RWPE2 (cell line): ENCODE measurements around the gene CCDC141.
"Not testable (repeated sequence)": the region's sequence is repeated elsewhere in the genome, so short reads cannot be mapped to it uniquely, and the experiment has no call there.

ENCODE experiments used
- ATAC-seq: fragments of 200-7000 bp; cut with Tn5 transposase; 3 replicates; pipeline ENCODE4 v1.9.1; 2021; ENCODE audit warnings: low read depth
- DNase-seq: peaks from one replicate; pipeline ENCODE4 v3.0.0-alpha.2; 2020; ENCODE audit warnings: low spot score
- H3K27ac ChIP-seq: fragments of 450-650 bp; 2 replicates; pipeline ENCODE4 v1.5.1; 2017; ENCODE audit warnings: mild to moderate bottlenecking; ENCODE audit not compliant: poor library complexity, severe bottlenecking
- H3K27me3 ChIP-seq: fragments of 250-450 bp; sonication (Bioruptor Pico); 2 replicates; pipeline ENCODE4 v1.5.1; 2021; ENCODE audit warnings: mild to moderate bottlenecking, moderate library complexity; ENCODE audit not compliant: insufficient read depth, poor library complexity, severe bottlenecking
- H3K36me3 ChIP-seq: fragments of 250-450 bp; sonication (Bioruptor Pico); 2 replicates; pipeline ENCODE4 v1.5.1; 2020; ENCODE audit warnings: low read depth, mild to moderate bottlenecking, moderate library complexity
- H3K4me1 ChIP-seq: fragments of 250-450 bp; sonication (Bioruptor Pico); 2 replicates; pipeline ENCODE4 v1.5.1; 2021; ENCODE audit warnings: mild to moderate bottlenecking, moderate library complexity; ENCODE audit not compliant: insufficient read depth, poor library complexity, severe bottlenecking
- H3K4me3 ChIP-seq: fragments of 250-450 bp; sonication (Bioruptor Pico); 2 replicates; pipeline ENCODE4 v1.5.1; 2021; ENCODE audit warnings: mild to moderate bottlenecking, moderate library complexity; ENCODE audit not compliant: severe bottlenecking
- H3K9me3 ChIP-seq: fragments of 250-450 bp; sonication (Bioruptor Pico); 2 replicates; pipeline ENCODE4 v1.5.1; 2021; ENCODE audit warnings: mild to moderate bottlenecking, moderate library complexity; ENCODE audit not compliant: severe bottlenecking
- TF ChIP-seq, protein P1 (sequence below): fragments of 450-650 bp; IDR thresholded peaks from one replicate; pipeline ENCODE4 v1.5.1; 2017; ENCODE audit warnings: mild to moderate bottlenecking, moderate library complexity; ENCODE audit not compliant: poor library complexity, severe bottlenecking

Gene CCDC141

DNA sequence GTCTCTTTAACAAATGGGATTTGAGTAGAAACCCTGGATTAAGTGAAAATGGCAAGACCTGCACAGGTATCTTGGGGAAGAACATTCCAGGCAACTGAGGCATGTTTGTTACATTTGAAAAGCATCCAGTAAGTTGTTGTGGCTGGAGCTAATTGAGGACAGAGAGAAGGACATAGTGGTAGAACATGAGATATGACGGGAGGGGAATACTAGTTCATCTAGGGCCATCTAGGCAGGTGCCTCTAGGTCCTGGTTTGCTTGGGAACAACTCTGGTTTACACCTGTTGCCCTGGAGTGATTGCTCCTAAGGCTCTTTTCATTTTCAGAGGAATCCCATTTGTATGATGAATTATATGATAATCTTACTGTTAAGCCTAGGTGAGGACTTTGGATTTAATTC is 19.7 kb upstream of the CCDC141 start:
- Histone ChIP-seq H3K4me3 (no peak overlapping the region), H3K36me3 (no peaks in the 10 kb centered on the region), H3K4me1 (no peaks in the 10 kb centered on the region), H3K27ac (no peak overlapping the region), H3K27me3 (no peaks in the 10 kb centered on the region), H3K9me3 (no peaks in the 10 kb centered on the region)
- TF ChIP-seq, protein P1, sequence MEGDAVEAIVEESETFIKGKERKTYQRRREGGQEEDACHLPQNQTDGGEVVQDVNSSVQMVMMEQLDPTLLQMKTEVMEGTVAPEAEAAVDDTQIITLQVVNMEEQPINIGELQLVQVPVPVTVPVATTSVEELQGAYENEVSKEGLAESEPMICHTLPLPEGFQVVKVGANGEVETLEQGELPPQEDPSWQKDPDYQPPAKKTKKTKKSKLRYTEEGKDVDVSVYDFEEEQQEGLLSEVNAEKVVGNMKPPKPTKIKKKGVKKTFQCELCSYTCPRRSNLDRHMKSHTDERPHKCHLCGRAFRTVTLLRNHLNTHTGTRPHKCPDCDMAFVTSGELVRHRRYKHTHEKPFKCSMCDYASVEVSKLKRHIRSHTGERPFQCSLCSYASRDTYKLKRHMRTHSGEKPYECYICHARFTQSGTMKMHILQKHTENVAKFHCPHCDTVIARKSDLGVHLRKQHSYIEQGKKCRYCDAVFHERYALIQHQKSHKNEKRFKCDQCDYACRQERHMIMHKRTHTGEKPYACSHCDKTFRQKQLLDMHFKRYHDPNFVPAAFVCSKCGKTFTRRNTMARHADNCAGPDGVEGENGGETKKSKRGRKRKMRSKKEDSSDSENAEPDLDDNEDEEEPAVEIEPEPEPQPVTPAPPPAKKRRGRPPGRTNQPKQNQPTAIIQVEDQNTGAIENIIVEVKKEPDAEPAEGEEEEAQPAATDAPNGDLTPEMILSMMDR: no peak
- DNase-seq: no peak
- no peak for ATAC-seq

DNA sequence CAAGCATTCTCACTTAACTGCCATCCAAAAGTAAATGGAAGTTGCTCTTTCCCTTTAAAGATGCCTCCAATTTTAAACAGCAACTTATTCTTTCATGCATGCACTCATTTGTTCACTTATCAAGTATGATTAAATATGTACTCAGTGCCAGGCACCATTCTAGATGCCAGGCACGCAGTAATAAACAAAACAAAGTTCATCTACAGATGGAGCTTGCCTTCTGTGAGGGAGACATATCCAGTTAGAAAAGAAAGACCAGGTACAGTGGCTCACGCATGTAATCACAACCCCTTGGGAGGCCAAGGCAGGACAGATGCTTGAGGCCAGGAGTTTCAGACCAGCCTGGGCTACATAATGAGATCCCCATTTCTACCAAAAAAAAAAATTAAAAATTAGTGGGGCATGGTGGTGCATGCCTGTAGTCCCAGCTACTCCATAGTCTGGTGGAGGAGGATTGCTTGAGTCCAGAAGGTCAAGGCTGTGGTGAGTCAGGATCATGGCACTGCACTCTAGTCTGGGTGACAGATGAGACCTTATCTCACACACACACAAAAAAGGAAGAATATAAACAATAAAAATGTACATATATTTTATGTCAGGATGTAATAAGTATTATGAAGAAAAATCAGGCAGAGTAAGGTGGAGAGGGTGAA is 19.2 kb upstream of the CCDC141 start:
- ATAC-seq: no peak
- H3K4me1 ChIP-seq: no peaks in the 10 kb centered on the region
- no peak for DNase-seq
- H3K27ac ChIP-seq: no peak overlapping the region
- no peak overlapping the region for H3K4me3 ChIP-seq
- no peaks in the 10 kb centered on the region for H3K9me3 ChIP-seq
- no peaks in the 10 kb centered on the region for H3K36me3 ChIP-seq
- no peaks in the 10 kb centered on the region for H3K27me3 ChIP-seq
- TF ChIP-seq, protein P1: no peak

DNA sequence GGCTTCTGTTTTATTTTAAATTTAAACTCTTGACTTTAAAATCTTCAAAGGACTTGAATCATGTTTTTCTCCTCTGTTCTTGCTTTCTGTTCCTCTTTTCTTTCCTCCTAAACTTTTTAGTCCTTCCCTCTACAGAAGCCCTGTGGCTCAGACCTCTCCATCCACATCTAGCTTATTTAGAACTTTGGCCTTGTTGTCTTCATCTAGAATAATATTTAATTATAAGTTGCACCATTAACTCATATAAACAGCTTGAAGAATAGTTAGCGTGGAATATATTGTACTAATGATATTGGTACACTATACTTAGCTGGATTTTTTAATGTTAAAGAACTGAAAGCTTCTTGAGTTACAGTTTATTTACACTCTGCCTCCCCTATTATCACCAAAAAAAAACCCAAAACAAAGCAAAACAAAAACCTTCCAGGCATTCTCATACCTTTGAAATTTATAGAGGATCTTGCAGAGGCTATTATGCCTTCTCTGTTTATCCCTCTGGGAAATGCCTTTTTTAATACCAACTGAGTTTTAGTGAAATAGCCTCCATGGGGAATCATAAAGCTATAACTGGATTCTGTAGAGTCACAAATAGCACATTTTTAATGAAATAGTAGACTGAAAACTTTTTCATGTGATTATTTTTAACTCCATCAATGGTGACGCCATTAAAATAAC is 9.2 kb upstream of the CCDC141 start:
- H3K36me3 ChIP-seq: no peaks in the 10 kb centered on the region
- TF ChIP-seq, protein P1: no peak
- ATAC-seq: no peak
- no peaks in the 10 kb centered on the region for H3K4me1 ChIP-seq
- H3K9me3 ChIP-seq: no peaks in the 10 kb centered on the region
- no peak overlapping the region for H3K4me3 ChIP-seq
- no peak for DNase-seq
- no peaks in the 10 kb centered on the region for H3K27me3 ChIP-seq
- H3K27ac ChIP-seq: no peak overlapping the region

DNA sequence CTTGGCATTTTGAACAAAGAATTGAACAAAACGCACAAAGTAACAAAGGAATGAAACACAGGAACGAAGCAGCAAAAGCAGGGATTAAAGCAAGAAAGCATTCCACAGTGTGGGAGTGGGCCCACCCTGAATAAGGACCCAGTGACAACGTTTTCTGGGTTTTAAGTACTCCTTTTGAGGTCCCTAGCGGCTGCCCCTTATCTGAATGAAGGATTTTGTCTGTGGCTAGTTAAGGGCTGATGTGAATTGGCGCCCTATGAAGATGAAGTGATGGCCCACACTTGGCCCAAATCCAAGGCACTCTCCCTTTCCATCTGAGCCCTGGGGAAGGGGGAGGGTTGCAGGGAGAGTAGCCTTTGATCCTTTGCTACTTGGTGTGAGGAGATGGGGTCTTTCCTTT is 7.8 kb upstream of the CCDC141 start:
- H3K4me3 ChIP-seq: no peak overlapping the region
- TF ChIP-seq, protein P1: no peak
- ATAC-seq: no peak

DNA sequence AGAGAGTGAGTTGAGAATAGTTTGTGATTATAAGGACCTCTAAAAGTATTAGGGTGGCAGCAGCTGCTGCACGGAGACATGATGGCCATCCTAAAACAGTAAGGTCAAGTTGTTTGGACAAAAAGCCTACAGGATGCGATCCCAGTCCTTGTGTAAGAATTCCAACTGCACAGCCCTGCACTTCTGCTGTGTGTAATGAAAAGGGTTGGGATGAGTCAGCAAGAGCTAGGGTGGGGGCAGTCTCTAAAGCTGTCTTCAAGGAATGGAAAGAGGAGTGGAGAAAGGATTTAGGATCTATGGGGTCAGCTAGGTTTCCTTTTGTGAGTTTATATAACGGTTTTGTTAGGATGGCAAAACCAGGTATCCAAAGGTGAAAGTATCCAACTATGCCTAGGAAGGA is 3.6 kb upstream of the CCDC141 start:
- H3K36me3 ChIP-seq, H3K4me3 ChIP-seq, ATAC-seq, DNase-seq, H3K27ac ChIP-seq, H3K27me3 ChIP-seq, H3K4me1 ChIP-seq, H3K9me3 ChIP-seq: not testable (repeated sequence)

More for the DNA sequence above, 7.8 kb upstream of the CCDC141 start:
- Histone ChIP-seq H3K27me3 (no peaks in the 10 kb centered on the region), H3K36me3 (no peaks in the 10 kb centered on the region), H3K4me1 (no peaks in the 10 kb centered on the region), H3K27ac (no peak overlapping the region), H3K9me3 (no peaks in the 10 kb centered on the region)
- DNase-seq: no peak
